C4-2B (cell line): ENCODE results near the gene C3orf70.
A peak's percentile ranks its signal among the peaks of the same experiment; 100 is the strongest.

Source experiments
- H3K27ac ChIP-seq: fragments of 450-650 bp; 2 replicates; pipeline ENCODE4 v1.5.1; 2017
- ZFX ChIP-seq: fragments of 450-650 bp; IDR thresholded peaks from 2 replicates; pipeline ENCODE4 v1.6.1; 2017
- TF ChIP-seq, protein P1 (sequence below): fragments of 450-650 bp; conservative IDR thresholded peaks from 2 replicates; pipeline ENCODE4 v1.5.1; 2017; ENCODE audit warnings: mild to moderate bottlenecking

The C3orf70 gene

DNA sequence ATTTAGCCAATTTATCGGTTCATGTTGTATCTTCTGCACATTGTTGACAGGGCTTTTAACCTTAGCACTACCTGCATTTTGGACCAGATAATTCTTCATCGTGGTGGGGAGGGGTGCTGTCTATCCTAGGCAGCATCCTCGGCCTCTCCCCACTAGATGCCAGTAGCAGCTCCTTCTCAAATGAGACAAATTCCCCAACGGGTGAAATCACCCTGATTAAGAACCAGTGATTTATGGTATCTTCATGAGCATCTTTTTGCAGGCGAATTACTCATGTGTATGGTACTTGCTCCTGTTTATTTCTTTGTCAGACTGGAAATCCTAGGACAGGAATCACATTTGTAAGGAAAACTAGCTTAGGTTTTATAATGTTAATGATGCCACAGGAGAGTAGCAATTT, 68.0 kb downstream of the C3orf70 start:
- no peak overlapping the region for H3K27ac ChIP-seq
- no peak for TF ChIP-seq ZFX
- TF ChIP-seq, protein P1, sequence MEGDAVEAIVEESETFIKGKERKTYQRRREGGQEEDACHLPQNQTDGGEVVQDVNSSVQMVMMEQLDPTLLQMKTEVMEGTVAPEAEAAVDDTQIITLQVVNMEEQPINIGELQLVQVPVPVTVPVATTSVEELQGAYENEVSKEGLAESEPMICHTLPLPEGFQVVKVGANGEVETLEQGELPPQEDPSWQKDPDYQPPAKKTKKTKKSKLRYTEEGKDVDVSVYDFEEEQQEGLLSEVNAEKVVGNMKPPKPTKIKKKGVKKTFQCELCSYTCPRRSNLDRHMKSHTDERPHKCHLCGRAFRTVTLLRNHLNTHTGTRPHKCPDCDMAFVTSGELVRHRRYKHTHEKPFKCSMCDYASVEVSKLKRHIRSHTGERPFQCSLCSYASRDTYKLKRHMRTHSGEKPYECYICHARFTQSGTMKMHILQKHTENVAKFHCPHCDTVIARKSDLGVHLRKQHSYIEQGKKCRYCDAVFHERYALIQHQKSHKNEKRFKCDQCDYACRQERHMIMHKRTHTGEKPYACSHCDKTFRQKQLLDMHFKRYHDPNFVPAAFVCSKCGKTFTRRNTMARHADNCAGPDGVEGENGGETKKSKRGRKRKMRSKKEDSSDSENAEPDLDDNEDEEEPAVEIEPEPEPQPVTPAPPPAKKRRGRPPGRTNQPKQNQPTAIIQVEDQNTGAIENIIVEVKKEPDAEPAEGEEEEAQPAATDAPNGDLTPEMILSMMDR = peak; percentile 10; the same call in 1 of the 2 replicates

DNA sequence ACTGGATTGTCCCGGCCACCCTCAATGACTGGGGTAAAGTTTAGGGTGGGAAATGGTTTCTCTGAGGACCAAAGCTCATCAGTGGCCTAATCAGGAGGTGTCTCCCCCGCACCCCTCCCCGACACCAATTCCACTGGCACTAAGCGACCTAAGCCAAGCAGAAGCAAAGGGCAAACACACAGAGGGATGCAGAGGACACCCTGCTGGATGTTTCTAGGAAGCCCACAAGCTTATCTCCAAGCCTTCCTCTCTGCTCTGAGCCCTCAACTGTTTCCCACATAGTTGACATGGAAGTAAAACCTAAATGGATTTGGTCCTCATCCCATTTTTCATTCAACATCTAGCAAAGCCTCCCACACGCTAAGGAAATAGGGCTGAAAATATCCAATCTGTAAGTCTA, 68.5 kb downstream of the C3orf70 start:
- no peak for TF ChIP-seq ZFX
- TF ChIP-seq, protein P1 = no peak
- no peak overlapping the region for H3K27ac ChIP-seq

DNA sequence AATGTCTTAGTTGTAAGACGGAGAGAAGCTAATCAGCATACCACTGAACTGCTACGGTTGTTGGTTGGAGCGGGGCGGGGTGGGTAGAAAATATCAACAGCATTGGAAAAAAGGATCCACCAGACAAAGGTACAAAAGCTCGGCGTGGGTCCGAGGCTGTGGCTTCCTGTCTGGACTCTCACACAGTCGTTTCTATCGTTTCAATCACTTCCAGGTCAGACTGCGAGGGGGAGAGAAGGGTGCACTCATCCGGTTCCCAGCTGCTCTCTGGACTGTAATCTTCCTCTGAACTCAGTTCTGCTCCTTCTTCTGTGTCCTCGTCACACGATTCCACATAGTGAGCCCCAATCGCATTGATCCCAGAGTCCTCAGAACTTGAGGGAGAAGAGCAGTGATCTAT, 70.0 kb downstream of the C3orf70 start:
- TF ChIP-seq ZFX = no peak
- TF ChIP-seq, protein P1 = no peak

DNA sequence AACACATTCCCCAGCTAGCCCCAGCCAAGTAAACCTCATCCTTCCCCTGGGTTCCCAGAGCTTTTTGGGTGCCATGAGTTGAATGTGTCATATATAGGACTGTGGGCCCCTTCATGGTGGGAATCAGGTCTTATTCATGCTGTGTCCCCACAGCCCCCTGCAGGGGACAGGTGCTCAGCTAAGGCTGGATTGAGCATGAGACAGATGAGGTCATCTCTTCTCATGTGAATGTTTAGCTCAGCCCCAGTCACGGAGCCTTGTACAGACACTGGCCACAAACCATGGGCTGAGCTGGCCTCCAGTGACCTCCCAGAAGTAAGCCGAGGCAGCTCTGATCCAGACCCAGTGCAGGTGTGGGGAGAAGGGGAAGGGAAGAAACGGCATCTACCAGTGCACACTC, 70.7 kb downstream of the C3orf70 start:
- no peak for TF ChIP-seq ZFX
- TF ChIP-seq, protein P1 = no peak
- no peak overlapping the region for H3K27ac ChIP-seq

More for the DNA sequence above, 70.0 kb downstream of the C3orf70 start:
- no peak overlapping the region for H3K27ac ChIP-seq

DNA sequence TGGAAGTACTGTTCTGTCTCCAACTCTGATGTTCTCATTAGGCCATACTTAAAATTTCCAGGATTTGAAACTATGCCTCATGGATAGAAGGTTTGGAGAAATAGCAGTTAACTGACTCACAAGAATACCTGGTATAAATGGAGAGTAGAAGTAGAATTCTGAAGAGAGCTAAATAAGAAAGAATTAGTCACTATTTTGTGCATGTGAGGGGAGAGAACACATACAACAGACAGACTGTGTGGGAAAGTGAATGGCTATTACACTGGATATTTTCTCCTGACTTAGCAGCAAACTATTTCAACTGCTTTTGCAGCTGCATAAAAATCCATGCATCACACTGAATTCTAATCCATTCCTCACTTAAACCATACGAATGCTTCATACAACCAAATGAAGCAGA, 71.3 kb downstream of the C3orf70 start:
- no peak overlapping the region for H3K27ac ChIP-seq
- no peak for TF ChIP-seq ZFX
- TF ChIP-seq, protein P1 = no peak

DNA sequence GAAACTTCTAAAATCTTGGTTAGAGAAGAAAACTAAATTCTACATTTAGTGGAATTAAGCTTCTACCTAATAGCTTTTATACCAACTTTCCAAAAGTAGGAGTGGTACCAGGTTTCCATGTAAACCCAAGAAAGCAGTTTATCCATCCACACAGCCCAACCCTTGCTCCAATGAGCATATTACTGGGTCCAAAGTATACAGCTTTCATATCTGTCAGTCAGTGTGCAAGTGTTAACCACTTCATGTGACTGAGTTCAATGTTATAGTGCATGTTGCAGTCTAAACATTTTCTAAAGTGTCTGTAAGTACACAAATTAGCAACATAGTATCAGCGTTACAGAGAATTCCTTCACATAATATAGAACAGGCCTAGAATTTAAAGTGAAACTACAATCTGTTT, 73.2 kb downstream of the C3orf70 start:
- TF ChIP-seq, protein P1 = no peak
- TF ChIP-seq ZFX = no peak
- H3K27ac ChIP-seq = no peak overlapping the region

DNA sequence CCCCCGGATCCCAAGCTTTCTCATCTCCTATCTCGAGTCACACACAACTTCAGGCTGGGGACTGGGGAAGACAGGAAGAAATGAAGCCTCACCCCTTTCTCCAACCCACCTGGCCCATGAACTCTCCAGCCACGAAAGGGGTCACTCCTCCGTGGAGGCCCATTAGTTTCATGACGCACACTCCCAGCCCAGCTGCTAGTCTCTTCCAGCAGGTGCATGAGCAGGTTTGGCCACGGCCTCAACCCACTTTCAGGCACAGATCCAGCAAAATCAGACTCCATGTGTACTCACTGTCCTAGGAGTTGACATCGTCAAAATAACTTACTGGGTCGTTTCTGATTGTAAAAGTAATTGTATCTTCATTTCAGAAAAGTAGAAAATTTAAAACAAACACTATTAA, 76.6 kb downstream of the C3orf70 start:
- no peak for TF ChIP-seq ZFX
- TF ChIP-seq, protein P1 = no peak
- no peak overlapping the region for H3K27ac ChIP-seq
